OCI-LY3 (cell line): ENCODE data around the gene DIPK1B.
A peak's percentile ranks its signal among the peaks of the same experiment; 100 is the strongest.

Experiments
- CTCF ChIP-seq: fragments of 200-600, 300-600 bp; sonication (generic); IDR thresholded peaks from 2 replicates; pipeline ENCODE4 v1.5.1; 2014; ENCODE audit warnings: antibody characterized with exemption, low read length, low read depth
- EZH2phosphoT487 ChIP-seq: fragments of 200-600 bp; shearing (Covaris generic); IDR thresholded peaks from 2 replicates; pipeline ENCODE4 v1.6.1; 2018; ENCODE audit warnings: antibody characterized with exemption, mixed run types, low read depth

DNA sequence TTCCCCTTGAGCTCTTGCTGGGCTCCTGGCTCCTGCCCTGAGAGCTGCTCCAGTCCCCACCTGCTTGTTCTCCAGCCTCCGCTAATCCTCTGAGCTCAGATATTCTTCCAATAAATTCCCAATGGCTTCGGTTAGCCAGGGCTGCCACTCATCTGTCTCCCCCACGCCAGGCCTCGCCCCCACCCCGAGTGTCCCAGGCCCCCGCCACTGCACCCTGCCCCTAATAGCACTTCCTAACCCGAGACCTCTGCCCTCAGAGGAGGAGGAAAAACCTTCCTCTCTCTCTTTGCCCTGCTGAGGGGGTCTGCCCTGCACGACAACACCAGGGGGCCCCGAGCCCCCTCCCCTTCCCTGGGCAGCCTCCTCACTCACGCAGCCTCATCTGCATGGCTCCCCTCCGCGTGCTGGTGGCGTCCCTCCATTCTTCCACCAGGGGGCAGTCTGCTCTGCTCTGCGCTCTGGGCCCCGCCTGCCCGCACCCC lies 57.4 kb downstream of the DIPK1B start:
- TF ChIP-seq CTCF (peak; percentile 52), EZH2phosphoT487 (no peak)
